ENCODE data around the gene C1orf122.

The C1orf122 gene

DNA sequence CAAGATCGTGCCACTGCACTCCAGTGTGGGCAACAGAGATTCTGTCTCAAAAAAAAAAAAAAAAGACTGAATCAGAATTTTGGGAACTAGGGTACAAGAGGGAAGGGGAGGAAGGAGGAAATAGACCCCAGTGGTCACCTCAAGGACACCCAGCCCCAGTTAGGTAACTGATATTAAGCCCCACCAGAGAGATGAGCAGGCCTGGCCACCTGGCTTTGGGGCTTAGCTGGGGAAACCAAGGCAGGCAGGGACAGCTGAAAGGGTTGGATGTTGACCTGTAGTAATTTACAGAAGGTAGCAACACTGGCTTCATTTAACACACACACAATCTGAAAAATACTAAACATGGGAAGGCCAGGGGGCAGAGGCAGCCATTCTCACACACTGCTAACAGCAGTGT, 5.2 kb upstream of the C1orf122 start:
- DNase-seq = no peak

GRCh38 chr1:37807220-37807554, 403 bp upstream of the C1orf122 start:
- no peak for DNase-seq

- DNase-seq = peak; percentile 53 to 63
Measured at GRCh38 chr1:37808369-37809319, 1.1 kb downstream of the C1orf122 start.

GRCh38 chr1:37809942-37810341, 2.4 kb downstream of the C1orf122 start:
- no peak for DNase-seq

GRCh38 chr1:37811027-37811655, 3.6 kb downstream of the C1orf122 start:
- DNase-seq = peak; percentile 64 to 75

DNA sequence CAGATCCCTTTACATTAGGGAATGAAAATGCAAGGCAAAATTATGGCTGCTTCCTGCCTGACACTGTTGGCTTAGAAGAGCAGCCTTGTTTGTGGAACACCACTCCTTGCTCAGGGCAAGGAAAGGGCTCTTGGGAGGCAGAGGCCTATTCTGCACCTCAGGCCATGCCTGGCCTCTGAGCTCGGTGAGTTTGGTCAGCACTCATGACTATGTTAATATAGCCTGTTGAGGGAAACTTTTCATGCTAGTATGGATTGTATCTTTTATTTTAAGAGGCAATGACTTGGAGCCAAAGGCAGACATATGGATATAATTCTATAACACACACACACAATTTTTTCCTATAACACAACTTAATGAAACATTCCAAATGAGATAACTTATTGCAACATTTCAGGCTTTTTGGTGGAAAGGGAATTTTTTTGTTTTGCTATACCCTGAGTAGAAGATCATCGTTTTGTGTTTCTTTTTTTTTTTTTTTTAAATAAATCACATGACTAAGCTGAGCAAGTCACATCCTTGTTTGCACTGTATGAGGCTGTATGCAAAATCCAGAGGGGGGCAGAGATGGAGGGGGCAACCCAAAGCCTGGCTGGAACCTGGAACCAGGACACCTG, 6.0 kb downstream of the C1orf122 start:
- DNase-seq = no peak

- no peak for DNase-seq
Measured at GRCh38 chr1:37814252-37814651, 6.7 kb downstream of the C1orf122 start.

DNA sequence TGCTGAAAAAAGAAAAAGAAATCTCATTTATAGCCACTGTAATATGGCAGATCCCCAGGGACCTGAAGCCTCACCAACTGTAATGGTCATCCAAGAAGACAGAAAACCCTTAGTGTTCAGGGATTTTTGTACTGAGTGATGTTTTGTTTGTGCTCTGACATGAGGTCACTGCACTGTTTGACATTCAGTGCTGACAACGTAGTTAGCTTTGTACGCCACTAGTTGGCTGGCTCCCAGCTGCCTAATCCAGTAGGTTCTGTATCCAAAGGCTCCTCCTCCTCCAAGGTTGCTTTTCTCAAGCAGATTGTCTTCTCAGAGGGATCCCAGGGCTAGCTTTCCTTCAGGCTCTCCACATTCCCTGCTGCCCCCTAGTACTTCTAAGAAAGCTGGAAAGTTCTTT, 9.9 kb downstream of the C1orf122 start:
- DNase-seq = no peak

DNA sequence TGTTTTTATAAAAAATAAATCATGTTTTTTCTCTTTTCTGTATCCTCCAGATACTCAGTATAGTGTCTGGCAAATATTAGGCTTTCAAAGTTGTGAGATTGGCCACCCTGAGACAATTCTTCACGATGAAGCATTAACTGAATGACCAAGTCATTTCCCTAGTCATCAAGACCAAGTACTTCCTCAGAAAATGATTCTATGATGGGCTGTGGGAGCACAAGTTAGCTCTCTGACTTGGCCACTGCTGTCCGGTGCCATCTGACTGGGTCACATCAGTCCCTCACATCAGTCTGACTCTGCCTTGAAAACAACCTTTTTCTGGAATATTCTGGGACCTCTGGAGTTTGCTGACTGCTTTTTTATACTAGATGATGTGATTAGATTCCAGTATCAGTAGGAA, 13.9 kb downstream of the C1orf122 start:
- DNase-seq = no peak

DNA sequence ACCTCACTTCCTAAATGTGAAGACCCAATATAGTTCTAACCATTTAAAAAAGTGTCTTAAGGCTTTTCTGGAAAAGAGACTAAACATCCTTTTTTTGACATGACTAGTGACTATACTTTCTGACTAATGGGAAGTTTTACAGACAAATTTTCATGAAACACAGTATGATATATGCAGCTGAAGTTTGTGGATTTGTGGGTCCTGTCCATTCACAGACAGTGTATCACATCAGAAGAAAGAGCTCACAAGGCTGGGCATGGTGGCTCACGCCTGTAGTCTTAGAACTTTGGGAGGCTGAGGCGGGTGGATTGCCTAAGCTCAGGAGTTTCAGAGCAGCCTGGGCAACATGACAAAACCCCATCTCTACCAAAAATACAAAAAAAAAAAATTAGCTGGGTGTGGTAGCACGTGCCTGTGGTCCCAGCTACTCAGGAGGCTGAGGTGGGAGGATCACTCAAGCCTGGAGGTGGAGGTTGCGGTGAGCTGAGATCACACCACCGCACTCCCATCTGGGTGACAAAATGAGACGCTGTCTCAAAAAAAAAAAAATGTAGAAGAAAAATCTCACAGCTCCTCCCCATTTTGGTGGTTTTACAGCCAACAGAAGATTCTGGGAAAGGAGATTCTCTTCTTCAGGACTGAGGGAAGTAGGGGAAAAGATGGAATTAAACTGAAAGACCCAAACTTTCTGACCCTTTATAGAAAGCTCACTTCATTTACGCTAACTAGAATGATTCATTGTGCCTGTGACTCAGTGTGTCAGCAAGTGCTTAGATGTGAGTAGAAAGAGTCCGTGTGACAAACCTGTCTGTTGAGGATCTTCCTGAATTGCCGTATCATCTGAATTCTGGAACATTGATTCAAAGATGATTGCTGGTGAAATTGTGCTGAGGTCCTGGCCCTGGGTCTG, 15.6 kb downstream of the C1orf122 start:
- peak in 1 of 2 experiments; percentile 22 for DNase-seq

GRCh38 chr1:37824001-37824400, 16.4 kb downstream of the C1orf122 start:
- no peak for DNase-seq

- DNase-seq = no peak
Measured at GRCh38 chr1:37825506-37825905, 17.9 kb downstream of the C1orf122 start.

DNA sequence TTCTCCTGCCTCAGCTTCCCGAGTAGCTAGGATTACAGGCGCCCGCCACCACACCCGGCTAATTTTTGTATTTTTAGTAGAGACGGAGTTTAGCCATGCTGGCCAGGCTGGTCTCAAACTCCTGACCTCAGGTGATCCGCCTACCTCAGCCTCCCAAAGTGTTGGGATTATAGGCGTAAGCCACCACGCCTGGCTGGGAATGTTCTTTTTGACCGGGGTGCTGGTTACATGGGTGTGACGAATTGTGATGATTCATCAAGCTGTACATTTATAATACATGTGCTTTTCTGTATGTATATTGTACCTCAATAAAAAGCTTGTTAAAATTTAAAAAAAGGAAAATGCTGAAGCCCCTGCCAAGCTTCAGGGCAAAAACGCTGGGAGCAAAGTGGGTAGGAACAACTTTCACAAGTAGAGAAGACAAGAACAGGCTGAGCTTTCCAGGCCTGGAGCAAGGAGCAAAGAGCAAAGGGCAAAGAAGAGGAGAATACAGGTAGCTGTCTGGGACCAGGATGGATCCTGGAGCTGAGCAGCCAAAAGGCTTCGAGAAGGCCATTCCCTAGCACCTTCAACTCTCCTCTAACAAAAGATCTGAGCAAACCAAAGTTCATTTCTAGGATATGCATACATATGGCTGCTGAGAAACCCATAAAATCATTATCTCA, 21.0 kb downstream of the C1orf122 start:
- DNase-seq = no peak

DNA sequence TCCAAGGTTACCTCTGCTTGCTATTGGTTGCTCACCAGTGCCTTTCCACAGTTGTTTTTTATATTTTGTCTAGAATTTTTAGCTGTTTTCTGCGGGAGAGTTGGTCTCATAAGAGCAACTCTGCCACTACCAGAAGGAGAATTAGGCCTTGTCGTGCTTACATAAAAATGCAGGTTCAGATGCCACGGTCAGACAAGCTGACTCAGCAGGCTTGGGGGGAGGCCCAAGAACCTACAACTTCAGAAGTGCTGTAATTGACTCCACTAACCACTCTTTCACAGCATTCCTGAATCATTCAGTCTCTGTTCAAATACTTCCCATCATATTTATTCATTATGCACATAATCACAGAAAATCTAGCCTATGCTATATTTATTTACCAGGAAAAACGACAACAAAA, 23.5 kb downstream of the C1orf122 start:
- no peak for DNase-seq

- no peak for DNase-seq
Measured at GRCh38 chr1:37831809-37832208, 24.2 kb downstream of the C1orf122 start.

GRCh38 chr1:37836788-37837187, 29.2 kb downstream of the C1orf122 start:
- no peak for DNase-seq

- no peak for DNase-seq
Measured at GRCh38 chr1:37839676-37840075, 32.1 kb downstream of the C1orf122 start.

- no peak for DNase-seq
Measured at GRCh38 chr1:37840711-37841110, 33.1 kb downstream of the C1orf122 start.

- DNase-seq = no peak
Measured at GRCh38 chr1:37841652-37842051, 34.1 kb downstream of the C1orf122 start.

DNA sequence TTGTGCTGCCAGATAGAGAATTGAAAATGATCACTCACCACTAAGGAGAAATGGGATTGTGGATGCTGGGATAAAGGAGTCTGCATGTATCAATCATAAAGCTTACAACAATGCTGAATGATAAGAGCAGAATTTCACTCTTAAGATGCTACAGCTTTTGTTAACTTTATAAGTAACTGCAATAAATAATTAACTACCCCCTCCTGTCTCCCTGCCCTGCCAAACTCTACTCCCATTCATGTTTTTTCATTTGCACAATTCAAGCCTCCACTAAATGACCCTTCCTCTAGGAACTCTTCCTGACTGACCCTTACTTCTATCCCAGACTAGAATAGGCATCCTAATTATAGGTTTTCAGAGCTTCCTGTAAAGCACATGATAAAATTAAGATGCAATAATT, 36.9 kb downstream of the C1orf122 start:
- no peak for DNase-seq

- DNase-seq = no peak
Measured at GRCh38 chr1:37845049-37845646, 37.6 kb downstream of the C1orf122 start.

- no peak for DNase-seq
Measured at GRCh38 chr1:37845786-37846185, 38.2 kb downstream of the C1orf122 start.

Data from activated CD4-positive, alpha-beta T cell treated with anti-CD3 and anti-CD28 coated beads, Interleukin-2, amount 50 U/mL, for 48 hours (primary cell).